Prostate gland (tissue), 2 donors: Measurements from ENCODE around the gene TCAP. TPM values are rescaled to one million over a fixed set of nuclear protein-coding genes. Genes with fewer than 3 reads are reported as not detected.
A peak's percentile ranks its signal among the peaks of the same experiment; 100 is the strongest.

Source experiments
- DNase-seq: peaks from one replicate; pipeline ENCODE4 v3.0.0-alpha.2; 2019; ENCODE audit warnings: low spot score
- H3K27ac ChIP-seq, 2 donors: fragments of 200-600 bp; sonication (generic); 2 replicates each; pipeline ENCODE4 v1.5.1; 2017 to 2019
- H3K27me3 ChIP-seq: fragments of 200-600 bp; sonication (generic); replicated peaks from 2 replicates; pipeline ENCODE4 v1.5.1; 2019; ENCODE audit not compliant: insufficient read depth
- H3K36me3 ChIP-seq, 2 donors: fragments of 200-600 bp; sonication (generic); 1 replicate in 1 of 2; 2 replicates in 1 of 2; pipeline versions ENCODE4 v1.5.1 to v1.8.1; 2017 to 2019
- H3K4me1 ChIP-seq: fragments of 200-600 bp; sonication (generic); replicated peaks from 2 replicates; pipeline ENCODE4 v1.5.1; 2019
- H3K4me3 ChIP-seq, 2 donors: fragments of 200-600 bp; sonication (generic); 2 replicates each; pipeline ENCODE4 v1.5.1; 2017 to 2019
- H3K9me3 ChIP-seq: fragments of 200-600 bp; sonication (generic); 2 replicates; pipeline ENCODE4 v1.5.1; 2017
- POLR2A ChIP-seq: fragments of 450-650 bp; IDR thresholded peaks from one replicate; pipeline ENCODE4 v1.6.1; 2016; ENCODE audit warnings: antibody characterized with exemption, mild to moderate bottlenecking
- POLR2AphosphoS5 ChIP-seq: sonication (generic); formaldehyde crosslinking; IDR thresholded peaks from one replicate; pipeline ENCODE4 v1.6.1; 2017; ENCODE audit warnings: antibody characterized with exemption
- WGBS: methylation state at CpG from one replicate; pipeline ENCODE4 v1.1.5; 2018; 5-methylcytosine and 5-hydroxymethylcytosine counted together
- intact Hi-C: fragments of 100-400 bp; cut with DNase I; formaldehyde crosslinking; loops from one replicate; pipeline ENCODE4 v1.14.2; 2022
- total RNA-seq, 2 donors: library from RNA; depleted of rRNA; stranded (reverse); fragments of >200 nt; gene quantifications; one replicate each; pipeline ENCODE4 v1.1.0, GENCODE V29; 2016
- TF ChIP-seq, protein P1 (sequence below), 4 experiments: fragments of 200-600 bp in 2 of 4; fragments of 450-650 bp in 2 of 4; sonication (generic) in 2 of 4; IDR thresholded peaks; 1 replicate in 3 of 4; 2 replicates in 1 of 4; pipeline ENCODE4 v1.5.1; 2016 to 2019; ENCODE audit warnings: antibody characterized with exemption in 4 of 4, mild to moderate bottlenecking in 2 of 4, moderate library complexity in 2 of 4

The TCAP gene
- total RNA-seq, 2 donors from 2014 or later: 4.3 to 44.3 TPM

DNA sequence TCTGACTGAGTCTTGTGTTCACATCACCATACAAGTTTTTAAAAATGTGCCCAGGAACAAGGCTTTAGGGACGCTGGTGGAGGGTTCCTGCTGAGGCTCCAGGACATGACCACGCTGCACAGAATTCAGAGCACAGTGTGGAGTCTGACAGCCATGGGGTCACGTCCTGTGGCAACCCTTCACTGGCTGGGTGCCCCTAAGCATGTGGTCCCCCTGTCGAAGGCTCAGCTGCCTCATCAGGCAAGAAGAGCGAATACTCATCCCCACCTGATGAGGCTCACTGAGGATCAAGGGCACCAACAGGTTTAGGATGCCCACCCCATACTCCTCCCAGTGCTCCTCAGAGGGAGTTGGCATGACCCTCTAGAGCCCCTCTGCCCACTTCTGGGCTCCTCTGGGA lies 9.0 kb downstream of the TCAP start:
- peak overlapping the region in 1 of 2 donors; percentile 70 for H3K27ac ChIP-seq
- no peak overlapping the region for H3K4me3 ChIP-seq
- H3K36me3 ChIP-seq: no peaks in the 10 kb centered on the region
- no peaks in the 10 kb centered on the region for H3K27me3 ChIP-seq
- no peaks in the 10 kb centered on the region for H3K9me3 ChIP-seq
- TF ChIP-seq, protein P1, sequence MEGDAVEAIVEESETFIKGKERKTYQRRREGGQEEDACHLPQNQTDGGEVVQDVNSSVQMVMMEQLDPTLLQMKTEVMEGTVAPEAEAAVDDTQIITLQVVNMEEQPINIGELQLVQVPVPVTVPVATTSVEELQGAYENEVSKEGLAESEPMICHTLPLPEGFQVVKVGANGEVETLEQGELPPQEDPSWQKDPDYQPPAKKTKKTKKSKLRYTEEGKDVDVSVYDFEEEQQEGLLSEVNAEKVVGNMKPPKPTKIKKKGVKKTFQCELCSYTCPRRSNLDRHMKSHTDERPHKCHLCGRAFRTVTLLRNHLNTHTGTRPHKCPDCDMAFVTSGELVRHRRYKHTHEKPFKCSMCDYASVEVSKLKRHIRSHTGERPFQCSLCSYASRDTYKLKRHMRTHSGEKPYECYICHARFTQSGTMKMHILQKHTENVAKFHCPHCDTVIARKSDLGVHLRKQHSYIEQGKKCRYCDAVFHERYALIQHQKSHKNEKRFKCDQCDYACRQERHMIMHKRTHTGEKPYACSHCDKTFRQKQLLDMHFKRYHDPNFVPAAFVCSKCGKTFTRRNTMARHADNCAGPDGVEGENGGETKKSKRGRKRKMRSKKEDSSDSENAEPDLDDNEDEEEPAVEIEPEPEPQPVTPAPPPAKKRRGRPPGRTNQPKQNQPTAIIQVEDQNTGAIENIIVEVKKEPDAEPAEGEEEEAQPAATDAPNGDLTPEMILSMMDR (IDR thresholded peaks at IDR 0.05): no peak
- TF ChIP-seq POLR2A (no peak), POLR2AphosphoS5 (no peak)
- no peak for DNase-seq
- 80% methylated on average over 5 of the region's 5 CpGs for WGBS
- intact Hi-C loops: loop anchor here (5.0 kb wide), 1 partner anchor 52 kb away; no protein-coding TSS in a partner anchor
- peaks cover 20% of the 10 kb centered on the region for H3K4me1 ChIP-seq

DNA sequence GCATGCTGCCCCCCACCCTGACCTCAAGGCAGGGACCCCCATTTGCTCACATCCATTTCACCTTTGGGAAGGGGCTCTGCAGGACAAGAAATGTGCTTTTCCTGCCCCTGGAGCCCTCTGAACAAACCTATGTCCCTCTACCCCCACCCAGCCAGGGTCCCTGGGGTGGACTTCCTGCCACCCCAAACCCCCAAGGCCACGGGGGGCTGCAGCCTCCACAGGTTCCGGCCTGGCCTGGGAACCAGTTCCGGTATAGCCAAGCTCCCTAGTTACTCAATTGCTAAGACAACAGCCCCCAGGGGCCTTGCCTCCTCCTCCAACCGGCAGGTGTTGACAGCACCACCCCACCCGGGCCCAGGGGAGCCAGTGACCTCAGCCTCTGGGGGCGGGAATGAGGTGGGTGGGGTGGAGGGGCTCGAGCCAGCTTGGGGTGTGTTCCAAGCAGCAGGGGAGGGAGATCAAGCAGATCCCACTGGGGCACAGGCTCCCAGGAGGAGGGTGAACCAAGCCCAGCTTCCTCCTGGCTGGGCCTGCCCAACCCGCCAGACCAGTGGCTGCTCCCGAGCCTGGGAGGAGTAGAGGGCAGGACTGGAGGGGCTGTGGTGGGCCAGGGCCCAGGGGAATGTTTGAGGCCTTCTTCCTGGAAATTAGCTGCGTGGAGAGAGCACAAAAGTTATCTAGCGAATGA lies 9.7 kb downstream of the TCAP start:
- intact Hi-C loops: loop anchor here (5.0 kb wide), 2 partner anchors 38 to 53 kb away; partner anchors contain the start of gene STARD3
- Histone ChIP-seq H3K27me3 (no peaks in the 10 kb centered on the region), H3K9me3 (no peaks in the 10 kb centered on the region), H3K4me1 (peaks cover 20% of the 10 kb centered on the region), H3K27ac (peak overlapping the region; percentile 62 to 70), H3K36me3 (no peaks in the 10 kb centered on the region), H3K4me3 (no peak overlapping the region)
- peak; percentile 34 for TF ChIP-seq POLR2AphosphoS5
- TF ChIP-seq, protein P1 (IDR thresholded peaks at IDR 0.05): no peak
- 47% methylated on average over 10 of the region's 11 CpGs for WGBS
- peak; percentile 55 for DNase-seq

GRCh38 chr17:39675390-39676082 lies 10.4 kb downstream of the TCAP start:
- DNase-seq: no peak
- H3K4me1 ChIP-seq: peaks cover 20% of the 10 kb centered on the region
- TF ChIP-seq POLR2A (no peak), POLR2AphosphoS5 (no peak)
- TF ChIP-seq, protein P1 (IDR thresholded peaks at IDR 0.05): no peak
- no peaks in the 10 kb centered on the region for H3K36me3 ChIP-seq
- no peaks in the 10 kb centered on the region for H3K9me3 ChIP-seq
- 68% methylated on average over 10 of the region's 10 CpGs for WGBS
- H3K27me3 ChIP-seq: no peaks in the 10 kb centered on the region
- H3K4me3 ChIP-seq: no peak overlapping the region
- intact Hi-C loops: loop anchor here (5.0 kb wide), 1 partner anchor 38 kb away; the partner anchor contains the start of gene STARD3
- H3K27ac ChIP-seq: peak overlapping the region; percentile 62 to 70

GRCh38 chr17:39676198-39676819 lies 11.2 kb downstream of the TCAP start:
- H3K36me3 ChIP-seq: no peaks in the 10 kb centered on the region
- TF ChIP-seq, protein P1 (IDR thresholded peaks at IDR 0.05): no peak
- TF ChIP-seq POLR2AphosphoS5 (peak; percentile 19), POLR2A (no peak)
- peaks cover 20% of the 10 kb centered on the region for H3K4me1 ChIP-seq
- H3K9me3 ChIP-seq: no peaks in the 10 kb centered on the region
- intact Hi-C loops: loop anchor here (5.0 kb wide), 1 partner anchor 39 kb away; the partner anchor contains the start of gene STARD3
- no peak overlapping the region for H3K4me3 ChIP-seq
- WGBS: 39% methylated on average over 7 of the region's 7 CpGs
- H3K27me3 ChIP-seq: no peaks in the 10 kb centered on the region
- peak overlapping the region; percentile 62 to 70 for H3K27ac ChIP-seq
- DNase-seq: peak; percentile 57
